ENCODE measurements around the gene CAPZB.

CAPZB gene

GRCh38 chr1:19345391-19345790, 139.9 kb downstream of the CAPZB start:
- Histone ChIP-seq H3K9ac (ENCODE audit: insufficient read length) (no peak overlapping the region), H3K27ac (no peak overlapping the region), H3K4me3 (no peak overlapping the region), H3K36me3 (ENCODE audit: insufficient read depth, low read length) (no peaks in the 10 kb centered on the region; the same call in 1 of the 2 replicates), H3K9me3 (ENCODE audit: low read depth, low read length) (no peaks in the 10 kb centered on the region)
- DNase-seq (ENCODE audit: low read depth, low spot score), result no peak
- TF ChIP-seq EZH2 (IDR thresholded peaks at IDR 0.05), result no peak

- H3K4me3 ChIP-seq, result no peak overlapping the region
- H3K27ac ChIP-seq, result no peak overlapping the region
- TF ChIP-seq FOXP2 (optimal IDR thresholded peaks at IDR 0.05; ENCODE audit: control extremely low read depth, extremely low read length, insufficient read depth), result no peak
- no peak for TF ChIP-seq POLR2AphosphoS5 (IDR thresholded peaks at IDR 0.05; ENCODE audit: borderline replicate concordance, low read depth, low read length)
- no peak for TF ChIP-seq EZH2 (IDR thresholded peaks at IDR 0.05)
- H3K9ac ChIP-seq (ENCODE audit: insufficient read length), result no peak overlapping the region
- H3K36me3 ChIP-seq (ENCODE audit: insufficient read depth, low read length), result no peaks in the 10 kb centered on the region; the same call in 1 of the 2 replicates
- no peaks in the 10 kb centered on the region for H3K9me3 ChIP-seq (ENCODE audit: low read depth, low read length)
- DNase-seq (ENCODE audit: low read depth, low spot score), result no peak
These were observed 140.5 kb downstream of the CAPZB start for GRCh38 chr1:19344831-19345230.

- Histone ChIP-seq H3K27ac (no peak overlapping the region), H3K36me3 (ENCODE audit: insufficient read depth, low read length) (no peaks in the 10 kb centered on the region; the same call in 1 of the 2 replicates), H3K9ac (ENCODE audit: insufficient read length) (no peak overlapping the region), H3K4me3 (no peak overlapping the region), H3K9me3 (ENCODE audit: low read depth, low read length) (no peaks in the 10 kb centered on the region)
- no peak for DNase-seq (ENCODE audit: low read depth, low spot score)
- TF ChIP-seq POLR2AphosphoS5 (IDR thresholded peaks at IDR 0.05; ENCODE audit: borderline replicate concordance, low read depth, low read length) (no peak), FOXP2 (optimal IDR thresholded peaks at IDR 0.05; ENCODE audit: control extremely low read depth, extremely low read length, insufficient read depth) (no peak), EZH2 (IDR thresholded peaks at IDR 0.05) (no peak)
These were observed 140.9 kb downstream of the CAPZB start for GRCh38 chr1:19344372-19344810.

GRCh38 chr1:19343617-19344350, 141.6 kb downstream of the CAPZB start:
- no peak overlapping the region for H3K4me3 ChIP-seq
- no peak overlapping the region for H3K9ac ChIP-seq (ENCODE audit: insufficient read length)
- H3K27ac ChIP-seq, result no peak overlapping the region
- no peak for DNase-seq (ENCODE audit: low read depth, low spot score)
- TF ChIP-seq EZH2 (IDR thresholded peaks at IDR 0.05) (no peak), FOXP2 (optimal IDR thresholded peaks at IDR 0.05; ENCODE audit: control extremely low read depth, extremely low read length, insufficient read depth) (no peak)
- no peaks in the 10 kb centered on the region for H3K9me3 ChIP-seq (ENCODE audit: low read depth, low read length)
- H3K36me3 ChIP-seq (ENCODE audit: insufficient read depth, low read length), result no peaks in the 10 kb centered on the region; the same call in 1 of the 2 replicates

- Histone ChIP-seq H3K9ac (ENCODE audit: insufficient read length) (no peak overlapping the region), H3K4me3 (no peak overlapping the region), H3K27ac (no peak overlapping the region), H3K9me3 (ENCODE audit: low read depth, low read length) (no peaks in the 10 kb centered on the region), H3K36me3 (ENCODE audit: insufficient read depth, low read length) (no peaks in the 10 kb centered on the region; the same call in 1 of the 2 replicates)
- DNase-seq (ENCODE audit: low read depth, low spot score), result no peak
- TF ChIP-seq FOXP2 (optimal IDR thresholded peaks at IDR 0.05; ENCODE audit: control extremely low read depth, extremely low read length, insufficient read depth), result no peak
- no peak for TF ChIP-seq POLR2AphosphoS5 (IDR thresholded peaks at IDR 0.05; ENCODE audit: borderline replicate concordance, low read depth, low read length)
- no peak for TF ChIP-seq EZH2 (IDR thresholded peaks at IDR 0.05)
These were observed 142.3 kb downstream of the CAPZB start for GRCh38 chr1:19342894-19343616.

GRCh38 chr1:19342062-19342750, 143.1 kb downstream of the CAPZB start:
- no peak overlapping the region for H3K9ac ChIP-seq (ENCODE audit: insufficient read length)
- H3K9me3 ChIP-seq (ENCODE audit: low read depth, low read length), result no peaks in the 10 kb centered on the region
- DNase-seq (ENCODE audit: low read depth, low spot score), result no peak
- H3K27ac ChIP-seq, result no peak overlapping the region
- no peaks in the 10 kb centered on the region; the same call in 1 of the 2 replicates for H3K36me3 ChIP-seq (ENCODE audit: insufficient read depth, low read length)
- TF ChIP-seq POLR2AphosphoS5 (IDR thresholded peaks at IDR 0.05; ENCODE audit: borderline replicate concordance, low read depth, low read length) (no peak), FOXP2 (optimal IDR thresholded peaks at IDR 0.05; ENCODE audit: control extremely low read depth, extremely low read length, insufficient read depth) (no peak), EZH2 (IDR thresholded peaks at IDR 0.05) (no peak)
- no peak overlapping the region for H3K4me3 ChIP-seq

GRCh38 chr1:19341201-19342061, 143.9 kb downstream of the CAPZB start:
- Histone ChIP-seq H3K9me3 (ENCODE audit: low read depth, low read length) (no peaks in the 10 kb centered on the region), H3K27ac (no peak overlapping the region), H3K9ac (ENCODE audit: insufficient read length) (no peak overlapping the region), H3K36me3 (ENCODE audit: insufficient read depth, low read length) (no peaks in the 10 kb centered on the region; the same call in 1 of the 2 replicates), H3K4me3 (no peak overlapping the region)
- TF ChIP-seq POLR2AphosphoS5 (IDR thresholded peaks at IDR 0.05; ENCODE audit: borderline replicate concordance, low read depth, low read length), result no peak
- TF ChIP-seq FOXP2 (optimal IDR thresholded peaks at IDR 0.05; ENCODE audit: control extremely low read depth, extremely low read length, insufficient read depth), result no peak
- no peak for TF ChIP-seq EZH2 (IDR thresholded peaks at IDR 0.05)
- peak; percentile 18 for DNase-seq (ENCODE audit: low read depth, low spot score)

Data from SK-N-MC (cell line).